HT-29 (cell line): ENCODE data around the gene RBL1. TPM values are rescaled to one million over a fixed set of nuclear protein-coding genes. Genes with fewer than 3 reads are reported as not detected.
"Not testable (repeated sequence)": the region's sequence is repeated elsewhere in the genome, so short reads cannot be mapped to it uniquely, and the experiment has no call there.

Source experiments
- DNase-seq: peaks from one replicate; pipeline ENCODE4 v3.0.0-alpha.2; 2015; ENCODE audit warnings: low spot score
- total RNA-seq: library from RNA; depleted of rRNA; stranded (reverse); fragments of >200 nt; shearing (Covaris generic); gene quantifications from 2 replicates; pipeline ENCODE4 v1.2.3, GENCODE V29; 2014

RBL1 gene
- total RNA-seq, 1 experiment from 2014 or later: 42.2 TPM

GRCh38 chr20:37072293-37073196 is 23.3 kb downstream of the RBL1 start:
- no peak for DNase-seq

- DNase-seq: no peak
These were observed 24.3 kb downstream of the RBL1 start for GRCh38 chr20:37071481-37071911.

- not testable (repeated sequence) for DNase-seq
These were observed 26.2 kb downstream of the RBL1 start for GRCh38 chr20:37069563-37069962.

- DNase-seq: no peak
These were observed 29.6 kb downstream of the RBL1 start for GRCh38 chr20:37066168-37066567.

- no peak for DNase-seq
These were observed 40.5 kb downstream of the RBL1 start for GRCh38 chr20:37055276-37055675.

- DNase-seq: no peak
These were observed 42.4 kb downstream of the RBL1 start for GRCh38 chr20:37053230-37053950.

GRCh38 chr20:37042986-37043972 is 52.5 kb downstream of the RBL1 start:
- no peak for DNase-seq

GRCh38 chr20:37039366-37039765 is 56.4 kb downstream of the RBL1 start:
- DNase-seq: not testable (repeated sequence)

GRCh38 chr20:37032077-37032476 is 63.7 kb downstream of the RBL1 start:
- no peak for DNase-seq

- no peak for DNase-seq
These were observed 75.2 kb downstream of the RBL1 start for GRCh38 chr20:37020636-37021035.

GRCh38 chr20:37012631-37013030 is 83.2 kb downstream of the RBL1 start:
- DNase-seq: not testable (repeated sequence)

- DNase-seq: not testable (repeated sequence)
These were observed 83.9 kb downstream of the RBL1 start for GRCh38 chr20:37011858-37012257.

- DNase-seq: no peak
These were observed 84.7 kb downstream of the RBL1 start for GRCh38 chr20:37011147-37011546.

- peak; percentile 30 for DNase-seq
These were observed 87.7 kb downstream of the RBL1 start for GRCh38 chr20:37007898-37008649.

- not testable (repeated sequence) for DNase-seq
These were observed 90.5 kb downstream of the RBL1 start for GRCh38 chr20:37005062-37005942.

GRCh38 chr20:37001634-37002033 is 94.2 kb downstream of the RBL1 start:
- not testable (repeated sequence) for DNase-seq

- DNase-seq: not testable (repeated sequence)
These were observed 95.6 kb downstream of the RBL1 start for GRCh38 chr20:37000171-37000570.

- DNase-seq: no peak
These were observed 97.1 kb downstream of the RBL1 start for GRCh38 chr20:36998652-36999051.

GRCh38 chr20:36997121-36997520 is 98.7 kb downstream of the RBL1 start:
- DNase-seq: no peak

- DNase-seq: not testable (repeated sequence)
These were observed 101.6 kb downstream of the RBL1 start for GRCh38 chr20:36994221-36994620.
